Activated gamma-delta T cell treated with anti-CD3 and anti-CD28 coated beads, Interleukin-2, amount 50 U/mL, for 16 hours (primary cell): ENCODE data around the gene ALDH3A2.
"Not testable (repeated sequence)": the region's sequence is repeated elsewhere in the genome, so short reads cannot be mapped to it uniquely, and the experiment has no call there.

ENCODE experiments used
- DNase-seq: peaks from one replicate; pipeline ENCODE4 v3.0.0-alpha.2; 2020; ENCODE audit warnings: low read depth

ALDH3A2 gene

GRCh38 chr17:19650826-19651225 lies 2.3 kb downstream of the ALDH3A2 start:
- no peak for DNase-seq

GRCh38 chr17:19651451-19652238 lies 3.1 kb downstream of the ALDH3A2 start:
- DNase-seq = no peak

GRCh38 chr17:19652595-19652994 lies 4.0 kb downstream of the ALDH3A2 start:
- no peak for DNase-seq

- no peak for DNase-seq
These were observed 5.9 kb downstream of the ALDH3A2 start for GRCh38 chr17:19654342-19654886.

GRCh38 chr17:19654896-19655295 lies 6.3 kb downstream of the ALDH3A2 start:
- no peak for DNase-seq

- no peak for DNase-seq
These were observed 7.8 kb downstream of the ALDH3A2 start for GRCh38 chr17:19656336-19656735.

- DNase-seq = no peak
These were observed 8.5 kb downstream of the ALDH3A2 start for GRCh38 chr17:19656851-19657581.

GRCh38 chr17:19659366-19660177 lies 11.0 kb downstream of the ALDH3A2 start:
- no peak for DNase-seq

GRCh38 chr17:19660219-19660870 lies 11.8 kb downstream of the ALDH3A2 start:
- DNase-seq = no peak

- no peak for DNase-seq
These were observed 12.6 kb downstream of the ALDH3A2 start for GRCh38 chr17:19661121-19661520.

GRCh38 chr17:19663097-19663496 lies 14.5 kb downstream of the ALDH3A2 start:
- DNase-seq = no peak

- no peak for DNase-seq
These were observed 15.7 kb downstream of the ALDH3A2 start for GRCh38 chr17:19664136-19664820.

- no peak for DNase-seq
These were observed 16.2 kb downstream of the ALDH3A2 start for GRCh38 chr17:19664821-19665181.

- not testable (repeated sequence) for DNase-seq
These were observed 21.1 kb downstream of the ALDH3A2 start for GRCh38 chr17:19669680-19670079.

GRCh38 chr17:19670908-19671307 lies 22.4 kb downstream of the ALDH3A2 start:
- no peak for DNase-seq

- no peak for DNase-seq
These were observed 22.9 kb downstream of the ALDH3A2 start for GRCh38 chr17:19671433-19671832.

GRCh38 chr17:19672009-19672750 lies 23.6 kb downstream of the ALDH3A2 start:
- no peak for DNase-seq

GRCh38 chr17:19673623-19674022 lies 25.1 kb downstream of the ALDH3A2 start:
- no peak for DNase-seq

GRCh38 chr17:19676896-19677295 lies 28.3 kb downstream of the ALDH3A2 start:
- DNase-seq = no peak

GRCh38 chr17:19677736-19678379 lies 29.3 kb downstream of the ALDH3A2 start:
- no peak for DNase-seq
